Brain microvascular endothelial cell (primary cell): Measurements from ENCODE around the gene EEFSEC.

Experiments used
- DNase-seq: peaks from one replicate; pipeline ENCODE4 v3.0.0-alpha.2; 2020
- H3K27ac ChIP-seq: fragments of 250-450 bp; sonication (Bioruptor Pico); 2 replicates; pipeline ENCODE4 v1.5.1; 2020; ENCODE audit warnings: mild to moderate bottlenecking, moderate library complexity
- H3K27me3 ChIP-seq: fragments of 250-450 bp; sonication (Bioruptor Pico); replicated peaks from 2 replicates; pipeline ENCODE4 v1.5.1; 2020; ENCODE audit warnings: mild to moderate bottlenecking
- H3K36me3 ChIP-seq: fragments of 250-450 bp; sonication (Bioruptor Pico); replicated peaks from 2 replicates; pipeline ENCODE4 v1.5.1; 2020; ENCODE audit warnings: mild to moderate bottlenecking
- H3K4me3 ChIP-seq: 2 replicates; pipeline ENCODE4 v1.5.1; 2011; ENCODE audit warnings: low read depth, mild to moderate bottlenecking, control low read depth, low read length, moderate library complexity
- CTCF ChIP-seq: IDR thresholded peaks from 2 replicates; pipeline ENCODE4 v1.5.1; 2011; ENCODE audit warnings: low read depth, mild to moderate bottlenecking, moderate library complexity, low read length, control low read depth, inconsistent platforms; ENCODE audit errors: missing control alignments
- in situ Hi-C: cut with HindIII; loops from 2 replicates; pipeline ENCODE4 v1.10.0; 2017; ENCODE audit warnings: low sequenced_read_pairs, low pct_ligation_motif_present

Gene EEFSEC

GRCh38 chr3:128243602-128244504, 90.6 kb downstream of the EEFSEC start:
- Histone ChIP-seq H3K27me3 (no peaks in the 10 kb centered on the region), H3K27ac (no peak overlapping the region), H3K4me3 (no peak overlapping the region), H3K36me3 (no peaks in the 10 kb centered on the region)
- no peak for TF ChIP-seq CTCF
- in situ Hi-C loops = no loop called here
- no peak for DNase-seq

- DNase-seq = no peak
- in situ Hi-C loops = no loop called here
- no peak for TF ChIP-seq CTCF
Observed at GRCh38 chr3:128245460-128245859, 92.2 kb downstream of the EEFSEC start.

GRCh38 chr3:128247666-128248409, 94.6 kb downstream of the EEFSEC start:
- no peak overlapping the region for H3K4me3 ChIP-seq
- no peaks in the 10 kb centered on the region for H3K36me3 ChIP-seq
- H3K27ac ChIP-seq = no peak overlapping the region
- no peaks in the 10 kb centered on the region for H3K27me3 ChIP-seq
- no peak for DNase-seq
- in situ Hi-C loops = no loop called here
- no peak for TF ChIP-seq CTCF

More at GRCh38 chr3:128245460-128245859, 92.2 kb downstream of the EEFSEC start:
- Histone ChIP-seq H3K27ac (no peak overlapping the region), H3K36me3 (no peaks in the 10 kb centered on the region), H3K4me3 (no peak overlapping the region), H3K27me3 (no peaks in the 10 kb centered on the region)

GRCh38 chr3:128252083-128252482, 98.8 kb downstream of the EEFSEC start:
- Histone ChIP-seq H3K4me3 (no peak overlapping the region), H3K27me3 (no peaks in the 10 kb centered on the region), H3K27ac (no peak overlapping the region), H3K36me3 (no peaks in the 10 kb centered on the region)
- DNase-seq = no peak
- in situ Hi-C loops = no loop called here
- TF ChIP-seq CTCF = no peak

- no peak for DNase-seq
- in situ Hi-C loops = no loop called here
Observed at GRCh38 chr3:128253150-128253549, 99.9 kb downstream of the EEFSEC start.

More at GRCh38 chr3:128253150-128253549, 99.9 kb downstream of the EEFSEC start:
- no peak overlapping the region for H3K27ac ChIP-seq
- TF ChIP-seq CTCF = no peak
- no peak overlapping the region for H3K4me3 ChIP-seq
- no peaks in the 10 kb centered on the region for H3K27me3 ChIP-seq
- H3K36me3 ChIP-seq = no peaks in the 10 kb centered on the region
